DMS53 (cell line): ENCODE results near the gene ARHGAP10.

Experiments
- DNase-seq: peaks from one replicate; lab custom pipeline; 2025; lab: John Stamatoyannopoulos, UW

Gene ARHGAP10

GRCh38 chr4:147732518-147733235, 789 bp downstream of the ARHGAP10 start:
- DNase-seq = peak; percentile 57

GRCh38 chr4:147733716-147734344, 1.9 kb downstream of the ARHGAP10 start:
- no peak for DNase-seq

GRCh38 chr4:147734496-147734895, 2.6 kb downstream of the ARHGAP10 start:
- DNase-seq = no peak

- no peak for DNase-seq
Observed at GRCh38 chr4:147735413-147736301, 3.8 kb downstream of the ARHGAP10 start.

- DNase-seq = no peak
Observed at GRCh38 chr4:147736458-147736857, 4.6 kb downstream of the ARHGAP10 start.

GRCh38 chr4:147737623-147738022, 5.7 kb downstream of the ARHGAP10 start:
- DNase-seq = no peak

GRCh38 chr4:147739239-147739823, 7.4 kb downstream of the ARHGAP10 start:
- no peak for DNase-seq

- DNase-seq = no peak
Observed at GRCh38 chr4:147740176-147740575, 8.3 kb downstream of the ARHGAP10 start.

- DNase-seq = no peak
Observed at GRCh38 chr4:147741190-147741788, 9.4 kb downstream of the ARHGAP10 start.

GRCh38 chr4:147747787-147748454, 16.0 kb downstream of the ARHGAP10 start:
- DNase-seq = no peak

- DNase-seq = peak; percentile 46
Observed at GRCh38 chr4:147749811-147750321, 18.0 kb downstream of the ARHGAP10 start.

- DNase-seq = no peak
Observed at GRCh38 chr4:147753047-147753446, 21.2 kb downstream of the ARHGAP10 start.

GRCh38 chr4:147754037-147754445, 22.2 kb downstream of the ARHGAP10 start:
- no peak for DNase-seq

GRCh38 chr4:147755561-147756295, 23.8 kb downstream of the ARHGAP10 start:
- peak; percentile 17 for DNase-seq

- DNase-seq = no peak
Observed at GRCh38 chr4:147756417-147756816, 24.5 kb downstream of the ARHGAP10 start.

GRCh38 chr4:147760176-147760575, 28.3 kb downstream of the ARHGAP10 start:
- peak; percentile 93 for DNase-seq

GRCh38 chr4:147760695-147761094, 28.8 kb downstream of the ARHGAP10 start:
- peak; percentile 67 for DNase-seq

GRCh38 chr4:147761218-147761883, 29.5 kb downstream of the ARHGAP10 start:
- DNase-seq = no peak

- DNase-seq = no peak
Observed at GRCh38 chr4:147764337-147764736, 32.4 kb downstream of the ARHGAP10 start.

GRCh38 chr4:147765121-147765529, 33.2 kb downstream of the ARHGAP10 start:
- no peak for DNase-seq
